T47D (cell line): ENCODE measurements around the gene MUC2.

Experiments
- DNase-seq, 2 experiments: peaks; one replicate each; pipeline versions ENCODE4 v3.0.0 to v3.0.0-alpha.2; 2011 to 2012; ENCODE audit warnings: low read depth in 1 of 2, low spot score in 1 of 2
- JUND ChIP-seq: IDR thresholded peaks from 2 replicates; pipeline ENCODE4 v1.6.1; 2012; ENCODE audit warnings: low read depth
- in situ Hi-C: cut with HindIII; loops from 2 replicates; pipeline ENCODE4 v1.10.0; 2016; ENCODE audit warnings: low sequenced_read_pairs, low pct_unique_long_range_greater_than_20kb

Gene MUC2

DNA sequence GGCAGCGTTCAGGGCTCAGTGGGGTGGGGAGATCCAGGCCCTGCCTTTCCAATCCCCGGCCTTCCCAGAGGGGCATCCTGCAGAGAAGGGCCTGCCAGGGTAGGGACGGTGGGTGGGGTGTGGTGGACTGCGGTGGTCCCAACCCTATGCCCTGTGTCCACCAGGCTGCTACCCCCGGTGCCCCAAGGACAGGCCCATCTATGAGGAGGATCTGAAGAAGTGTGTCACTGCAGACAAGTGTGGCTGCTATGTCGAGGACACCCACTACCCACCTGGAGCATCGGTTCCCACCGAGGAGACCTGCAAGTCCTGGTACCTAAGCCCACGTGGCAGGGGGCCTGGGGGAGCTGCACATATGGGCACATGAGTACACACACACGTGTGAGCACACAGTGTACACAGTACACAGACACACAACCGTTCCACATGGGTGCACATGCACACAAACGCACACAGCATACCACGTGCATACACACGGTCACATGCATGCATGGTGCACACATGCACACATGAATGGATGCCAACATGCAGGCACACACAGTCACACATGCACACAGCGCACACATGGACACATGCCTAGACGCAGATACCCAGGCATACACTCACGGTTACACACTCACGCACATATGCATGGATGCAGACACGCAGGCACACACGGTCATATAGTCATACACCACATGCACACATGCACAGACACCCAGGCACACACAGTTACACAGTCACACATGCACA is 16.1 kb downstream of the MUC2 start:
- no peak for DNase-seq
- in situ Hi-C loops, result no loop called here
- TF ChIP-seq JUND, result no peak

DNA sequence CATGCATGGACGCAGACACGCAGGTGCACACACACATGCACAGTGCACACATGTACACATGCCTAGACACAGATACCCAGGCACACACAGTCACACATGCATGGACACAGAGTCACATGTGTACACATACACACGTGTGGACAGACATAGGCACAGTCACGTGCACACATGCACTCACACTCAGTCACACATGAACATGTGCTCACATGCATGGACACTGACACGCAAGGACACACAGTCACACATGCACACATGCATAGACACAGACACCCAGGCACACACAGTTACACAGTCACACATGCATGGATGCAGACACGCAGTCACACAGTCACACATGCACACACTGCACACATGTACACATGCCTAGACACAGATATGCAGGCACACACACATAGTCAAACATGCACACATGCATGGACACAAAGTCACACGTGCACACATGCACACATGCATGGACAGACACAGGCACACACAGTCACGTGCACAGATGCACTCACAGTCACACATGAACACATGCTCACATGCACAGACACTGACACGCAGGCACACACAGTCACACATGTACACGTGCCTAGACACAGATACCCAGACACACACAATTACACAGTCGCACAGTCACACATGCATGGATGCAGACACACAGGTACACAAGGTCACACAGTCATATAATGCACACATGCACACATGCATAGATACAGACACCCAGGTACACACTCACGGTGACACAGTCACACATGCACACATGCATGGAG is 16.8 kb downstream of the MUC2 start:
- in situ Hi-C loops, result no loop called here
- DNase-seq, result no peak

DNA sequence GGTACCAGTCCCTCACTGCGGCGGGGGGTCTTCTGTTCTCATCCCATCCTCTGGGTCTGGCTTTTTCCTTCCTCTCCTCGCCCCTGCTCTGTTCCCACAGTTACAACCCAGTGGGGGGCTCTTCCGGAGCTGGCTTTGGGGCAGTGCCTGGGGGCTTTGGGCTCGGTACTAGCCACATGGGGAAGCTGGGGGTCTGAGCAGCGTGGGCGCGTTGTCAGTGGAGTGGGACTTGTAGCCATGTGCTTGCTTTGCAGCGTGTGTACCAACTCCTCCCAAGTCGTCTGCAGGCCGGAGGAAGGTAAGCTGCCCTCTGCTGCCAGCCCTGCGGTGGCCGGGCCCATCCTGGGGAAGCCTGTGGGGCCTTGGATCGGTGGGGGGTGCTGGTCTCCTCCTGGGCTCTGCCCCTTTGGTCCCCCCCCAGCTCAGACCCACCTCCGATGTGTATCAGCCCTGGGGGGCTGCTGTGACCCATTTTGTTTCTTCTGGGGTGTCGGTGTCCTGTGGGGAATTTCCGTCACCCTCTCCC is 17.5 kb downstream of the MUC2 start:
- in situ Hi-C loops, result no loop called here
- DNase-seq, result no peak

More for the DNA sequence above, 16.8 kb downstream of the MUC2 start:
- no peak for TF ChIP-seq JUND

DNA sequence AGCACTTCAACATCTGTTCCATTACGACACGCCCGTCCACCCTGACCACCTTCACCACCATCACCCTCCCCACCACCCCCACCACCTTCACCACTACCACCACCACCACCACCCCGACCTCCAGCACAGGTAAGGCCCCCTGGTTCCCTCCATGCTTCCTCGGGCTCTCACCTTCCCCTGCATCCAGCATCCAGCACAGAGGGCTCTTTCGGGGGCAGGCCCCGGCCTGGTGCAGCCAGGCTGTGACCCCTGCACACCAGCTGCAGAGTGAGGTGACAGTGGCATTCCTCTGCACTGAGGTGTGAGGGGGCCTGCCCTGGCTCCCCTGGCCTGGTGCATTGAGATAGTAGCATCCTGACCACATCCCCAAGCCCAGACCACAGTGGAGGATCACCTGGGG is 18.2 kb downstream of the MUC2 start:
- TF ChIP-seq JUND, result no peak
- in situ Hi-C loops, result no loop called here
- no peak for DNase-seq

More for the DNA sequence above, 17.5 kb downstream of the MUC2 start:
- TF ChIP-seq JUND, result no peak

DNA sequence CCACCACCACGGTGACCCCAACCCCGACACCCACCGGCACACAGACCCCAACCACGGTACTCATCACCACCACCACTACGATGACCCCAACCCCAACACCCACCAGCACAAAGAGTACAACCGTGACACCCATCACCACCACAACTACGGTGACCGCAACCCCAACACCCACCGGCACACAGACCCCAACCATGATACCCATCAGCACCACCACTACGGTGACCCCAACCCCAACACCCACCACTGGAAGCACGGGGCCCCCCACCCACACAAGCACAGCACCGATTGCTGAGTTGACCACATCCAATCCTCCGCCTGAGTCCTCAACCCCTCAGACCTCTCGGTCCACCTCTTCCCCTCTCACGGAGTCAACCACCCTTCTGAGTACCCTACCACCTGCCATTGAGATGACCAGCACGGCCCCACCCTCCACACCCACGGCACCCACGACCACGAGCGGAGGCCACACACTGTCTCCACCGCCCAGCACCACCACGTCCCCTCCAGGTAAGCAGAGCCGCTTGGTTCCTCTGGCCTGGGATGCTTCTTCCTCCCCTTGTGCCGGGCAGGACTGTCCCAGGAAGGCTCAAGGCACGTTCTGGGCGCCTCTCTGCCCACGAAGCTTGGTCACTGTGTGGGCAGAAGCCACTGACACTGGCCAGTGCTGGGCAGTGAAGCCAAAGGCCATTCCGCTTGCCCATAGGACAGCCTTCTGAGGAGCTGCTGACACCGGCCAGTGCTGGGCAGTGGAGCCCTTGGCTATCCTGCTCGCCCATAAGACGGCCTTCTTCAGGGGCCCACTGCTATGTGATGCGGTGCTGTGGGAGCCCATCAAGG is 25.1 kb downstream of the MUC2 start:
- no peak for TF ChIP-seq JUND
- in situ Hi-C loops, result no loop called here

DNA sequence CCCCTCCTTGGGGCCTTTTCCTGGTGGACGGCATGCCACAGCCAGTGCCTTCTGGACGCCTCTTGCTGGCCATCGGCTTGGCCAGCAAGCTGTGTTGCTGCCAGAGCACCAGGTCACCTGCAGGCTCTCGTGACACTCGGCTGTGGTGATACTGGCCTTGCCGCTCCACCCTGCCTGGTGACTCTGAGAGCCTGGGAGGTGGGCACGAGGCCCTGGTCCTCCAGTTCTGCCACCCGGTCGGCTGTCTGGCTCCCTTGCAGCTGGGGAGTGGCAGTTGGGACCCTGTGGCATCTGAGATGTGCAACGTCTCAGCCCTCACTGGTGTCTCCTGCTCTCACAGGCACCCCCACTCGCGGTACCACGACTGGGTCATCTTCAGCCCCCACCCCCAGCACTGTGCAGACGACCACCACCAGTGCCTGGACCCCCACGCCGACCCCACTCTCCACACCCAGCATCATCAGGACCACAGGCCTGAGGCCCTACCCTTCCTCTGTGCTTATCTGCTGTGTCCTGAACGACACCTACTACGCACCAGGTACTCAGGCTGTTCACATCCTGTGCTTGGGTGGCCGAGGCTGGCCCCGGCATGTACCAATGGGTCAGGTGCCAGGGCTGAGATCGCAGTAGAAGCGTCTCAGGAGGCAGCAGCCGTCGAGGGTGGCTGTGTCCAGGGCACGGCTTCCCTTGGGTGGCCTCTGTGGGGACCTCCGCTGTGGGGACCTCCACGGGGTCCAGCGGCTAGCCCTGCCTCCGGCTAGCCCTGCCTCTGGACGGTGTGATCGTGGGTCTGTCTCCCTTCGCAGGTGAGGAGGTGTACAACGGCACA is 26.0 kb downstream of the MUC2 start:
- in situ Hi-C loops, result no loop called here
- no peak for DNase-seq
- TF ChIP-seq JUND, result no peak

More for the DNA sequence above, 25.1 kb downstream of the MUC2 start:
- no peak for DNase-seq

DNA sequence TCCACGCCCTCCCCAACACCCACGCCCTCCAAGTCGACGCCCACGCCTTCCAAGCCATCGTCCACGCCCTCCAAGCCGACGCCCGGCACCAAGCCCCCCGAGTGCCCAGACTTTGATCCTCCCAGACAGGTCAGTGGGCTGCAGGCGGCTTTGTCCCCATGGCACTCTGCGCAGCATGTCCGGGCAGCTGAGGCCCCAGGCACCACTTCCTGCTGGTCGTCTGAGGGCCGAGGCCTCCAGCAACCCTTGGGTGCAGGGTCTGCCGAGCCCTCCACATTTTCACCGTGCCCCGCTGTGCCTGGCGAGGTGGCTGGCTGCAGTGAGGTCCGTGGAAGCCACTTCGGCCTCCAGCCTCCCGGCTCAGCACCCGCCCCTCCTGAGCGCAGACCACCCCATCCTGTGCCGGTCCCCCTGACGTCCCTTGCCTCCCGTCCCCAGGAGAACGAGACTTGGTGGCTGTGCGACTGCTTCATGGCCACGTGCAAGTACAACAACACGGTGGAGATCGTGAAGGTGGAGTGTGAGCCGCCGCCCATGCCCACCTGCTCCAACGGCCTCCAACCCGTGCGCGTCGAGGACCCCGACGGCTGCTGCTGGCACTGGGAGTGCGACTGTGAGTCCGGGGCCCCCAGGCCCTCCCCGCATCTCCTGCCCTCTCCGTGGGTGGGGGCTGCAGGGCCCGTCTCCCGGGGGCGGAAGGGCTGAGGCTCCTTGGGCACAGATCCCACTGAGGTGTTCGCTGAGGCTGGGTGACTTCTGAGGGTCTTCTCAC is 26.8 kb downstream of the MUC2 start:
- no peak for TF ChIP-seq JUND
- no peak for DNase-seq
- in situ Hi-C loops, result no loop called here

DNA sequence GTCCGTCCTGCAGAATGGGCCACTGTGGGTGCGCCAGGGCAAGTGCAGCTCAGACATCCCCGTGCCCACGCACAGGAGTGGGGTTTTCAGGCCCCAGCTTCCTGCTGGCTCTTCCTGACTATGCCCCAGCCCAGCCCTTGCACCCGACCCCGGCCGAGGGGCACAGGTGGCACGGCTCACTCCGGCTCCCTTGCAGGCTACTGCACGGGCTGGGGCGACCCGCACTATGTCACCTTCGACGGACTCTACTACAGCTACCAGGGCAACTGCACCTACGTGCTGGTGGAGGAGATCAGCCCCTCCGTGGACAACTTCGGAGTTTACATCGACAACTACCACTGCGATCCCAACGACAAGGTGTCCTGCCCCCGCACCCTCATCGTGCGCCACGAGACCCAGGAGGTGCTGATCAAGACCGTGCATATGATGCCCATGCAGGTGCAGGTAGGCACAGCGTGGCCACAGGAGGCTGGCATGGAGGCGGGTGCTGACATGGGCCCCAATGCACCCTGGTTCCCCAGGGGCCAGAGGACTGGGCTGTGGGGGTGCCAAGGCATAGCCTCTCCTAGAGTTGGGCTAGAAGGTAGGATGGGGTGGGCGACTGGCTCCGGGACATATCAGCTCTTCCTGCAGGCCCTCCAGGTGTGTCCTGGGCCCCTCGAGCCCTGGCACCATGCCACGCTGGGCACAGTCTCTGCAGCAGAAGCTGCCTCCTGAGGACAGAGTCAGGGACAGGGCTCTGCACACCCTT is 27.7 kb downstream of the MUC2 start:
- no peak for TF ChIP-seq JUND
- no peak for DNase-seq
- in situ Hi-C loops, result no loop called here

DNA sequence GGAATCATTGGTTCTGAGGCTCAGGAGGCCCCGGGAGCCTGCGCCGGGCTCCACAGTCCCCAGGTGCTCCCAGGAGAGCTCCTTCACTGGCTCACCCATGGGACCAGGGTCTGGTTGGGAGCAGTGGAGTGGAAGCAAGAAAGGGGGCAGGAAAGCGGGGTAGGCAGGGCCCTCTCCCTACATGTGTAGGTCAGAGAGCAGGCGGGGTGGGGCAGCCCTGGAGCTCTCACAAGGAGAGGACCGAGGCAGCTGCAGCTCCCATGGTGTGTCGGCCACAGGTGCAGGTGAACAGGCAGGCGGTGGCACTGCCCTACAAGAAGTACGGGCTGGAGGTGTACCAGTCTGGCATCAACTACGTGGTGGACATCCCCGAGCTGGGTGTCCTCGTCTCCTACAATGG is 28.3 kb downstream of the MUC2 start:
- no peak for DNase-seq
- in situ Hi-C loops, result no loop called here
- TF ChIP-seq JUND, result no peak

DNA sequence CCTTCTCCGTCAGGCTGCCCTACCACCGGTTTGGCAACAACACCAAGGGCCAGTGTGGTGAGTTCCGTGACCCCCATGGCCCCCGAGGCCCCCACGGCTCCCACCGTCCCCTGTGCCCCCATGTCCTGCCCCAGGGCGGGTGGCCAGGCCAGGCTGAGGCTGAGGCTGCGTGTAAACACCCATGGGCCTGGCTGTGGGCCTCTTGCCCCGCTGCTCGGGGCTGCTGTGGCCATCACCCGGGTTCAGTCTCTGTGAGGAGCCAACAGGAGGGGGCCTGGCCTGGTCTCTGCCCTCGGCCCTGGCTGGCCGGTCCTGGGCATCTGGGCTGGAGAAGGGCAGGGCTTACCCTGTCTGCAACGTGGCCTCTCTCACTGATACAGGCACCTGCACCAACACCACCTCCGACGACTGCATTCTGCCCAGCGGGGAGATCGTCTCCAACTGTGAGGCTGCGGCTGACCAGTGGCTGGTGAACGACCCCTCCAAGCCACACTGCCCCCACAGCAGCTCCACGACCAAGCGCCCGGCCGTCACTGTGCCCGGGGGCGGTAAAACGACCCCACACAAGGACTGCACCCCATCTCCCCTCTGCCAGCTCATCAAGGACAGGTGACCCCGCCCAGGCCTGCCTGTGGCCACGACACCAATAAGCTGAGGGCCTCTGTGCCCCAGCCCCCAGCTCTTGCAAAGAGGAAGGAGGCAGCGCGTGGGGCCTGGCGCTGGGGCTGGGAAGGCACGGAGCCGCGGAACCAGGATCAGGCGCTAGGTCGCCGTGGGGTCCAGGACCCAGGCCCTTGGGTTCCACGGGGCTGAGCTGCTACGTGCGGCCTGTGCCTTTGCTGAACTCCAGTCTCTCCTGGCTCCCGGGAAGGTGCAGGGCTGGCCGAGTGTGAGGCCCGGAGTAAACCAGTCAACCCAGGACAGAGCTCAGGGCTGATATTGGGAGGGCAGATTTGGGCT is 29.0 kb downstream of the MUC2 start:
- in situ Hi-C loops, result no loop called here
- DNase-seq, result no peak
- no peak for TF ChIP-seq JUND
